HFF-Myc (cell line): ENCODE results near the gene PPP1R3F.
"Not testable (repeated sequence)": the region's sequence is repeated elsewhere in the genome, so short reads cannot be mapped to it uniquely, and the experiment has no call there.

Source experiments
- DNase-seq: peaks from one replicate; pipeline ENCODE4 v3.0.0-alpha.2; 2011; ENCODE audit warnings: low read depth; ENCODE audit errors: extremely low read depth
- H3K4me3 ChIP-seq: replicated peaks from 2 replicates; pipeline ENCODE4 v1.5.1; 2011; ENCODE audit warnings: low read depth, mild to moderate bottlenecking, control low read depth, low read length
- TF ChIP-seq, protein P1 (sequence below): IDR thresholded peaks from 2 replicates; pipeline ENCODE4 v1.5.1; 2012; ENCODE audit warnings: mild to moderate bottlenecking, low read depth, low read length, control low read depth; ENCODE audit errors: missing control alignments

The PPP1R3F gene

GRCh38 chrX:49290215-49290614 lies 20.6 kb downstream of the PPP1R3F start:
- no peak for DNase-seq
- TF ChIP-seq, protein P1, sequence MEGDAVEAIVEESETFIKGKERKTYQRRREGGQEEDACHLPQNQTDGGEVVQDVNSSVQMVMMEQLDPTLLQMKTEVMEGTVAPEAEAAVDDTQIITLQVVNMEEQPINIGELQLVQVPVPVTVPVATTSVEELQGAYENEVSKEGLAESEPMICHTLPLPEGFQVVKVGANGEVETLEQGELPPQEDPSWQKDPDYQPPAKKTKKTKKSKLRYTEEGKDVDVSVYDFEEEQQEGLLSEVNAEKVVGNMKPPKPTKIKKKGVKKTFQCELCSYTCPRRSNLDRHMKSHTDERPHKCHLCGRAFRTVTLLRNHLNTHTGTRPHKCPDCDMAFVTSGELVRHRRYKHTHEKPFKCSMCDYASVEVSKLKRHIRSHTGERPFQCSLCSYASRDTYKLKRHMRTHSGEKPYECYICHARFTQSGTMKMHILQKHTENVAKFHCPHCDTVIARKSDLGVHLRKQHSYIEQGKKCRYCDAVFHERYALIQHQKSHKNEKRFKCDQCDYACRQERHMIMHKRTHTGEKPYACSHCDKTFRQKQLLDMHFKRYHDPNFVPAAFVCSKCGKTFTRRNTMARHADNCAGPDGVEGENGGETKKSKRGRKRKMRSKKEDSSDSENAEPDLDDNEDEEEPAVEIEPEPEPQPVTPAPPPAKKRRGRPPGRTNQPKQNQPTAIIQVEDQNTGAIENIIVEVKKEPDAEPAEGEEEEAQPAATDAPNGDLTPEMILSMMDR = no peak
- no peak overlapping the region for H3K4me3 ChIP-seq

DNA sequence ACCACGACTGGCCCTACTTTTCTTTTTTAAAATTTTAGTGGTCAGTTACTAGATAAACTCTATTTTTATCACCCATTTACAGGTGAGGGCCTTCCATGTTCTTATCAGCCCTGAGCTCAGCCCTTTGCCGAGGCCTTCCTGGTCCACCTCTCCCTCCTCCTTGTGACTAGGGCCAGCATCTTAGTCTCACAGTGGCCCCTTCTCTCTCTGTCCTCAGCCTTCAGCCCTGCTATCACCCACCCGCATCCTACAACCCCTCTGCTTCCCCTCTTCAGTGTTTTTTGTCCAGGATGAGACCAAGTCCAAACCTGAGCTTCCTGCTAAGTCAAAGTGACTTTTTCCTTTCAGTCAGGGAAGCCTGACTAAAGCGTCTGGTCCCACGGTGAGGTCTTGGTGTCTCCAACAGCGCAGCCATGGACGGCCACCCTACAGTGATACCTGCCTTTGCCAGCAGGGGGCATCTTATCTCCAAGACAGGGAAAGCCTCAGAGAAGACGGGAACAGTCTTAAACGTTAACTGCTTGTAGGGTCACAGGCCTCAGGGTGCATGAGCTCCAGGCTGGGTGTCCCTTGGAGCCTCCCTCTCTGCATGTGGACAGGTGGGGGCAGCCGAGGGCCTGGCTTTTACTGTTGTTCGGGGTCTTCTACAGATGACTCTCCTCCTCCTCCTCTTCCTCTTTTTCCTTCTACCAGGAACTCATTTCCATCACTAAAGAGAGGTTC lies 22.2 kb downstream of the PPP1R3F start:
- H3K4me3 ChIP-seq = no peak overlapping the region
- TF ChIP-seq, protein P1 = peak; percentile 66
- DNase-seq = peak; percentile 15

GRCh38 chrX:49292400-49293362 lies 23.1 kb downstream of the PPP1R3F start:
- no peak overlapping the region for H3K4me3 ChIP-seq
- DNase-seq = no peak
- TF ChIP-seq, protein P1 = no peak

DNA sequence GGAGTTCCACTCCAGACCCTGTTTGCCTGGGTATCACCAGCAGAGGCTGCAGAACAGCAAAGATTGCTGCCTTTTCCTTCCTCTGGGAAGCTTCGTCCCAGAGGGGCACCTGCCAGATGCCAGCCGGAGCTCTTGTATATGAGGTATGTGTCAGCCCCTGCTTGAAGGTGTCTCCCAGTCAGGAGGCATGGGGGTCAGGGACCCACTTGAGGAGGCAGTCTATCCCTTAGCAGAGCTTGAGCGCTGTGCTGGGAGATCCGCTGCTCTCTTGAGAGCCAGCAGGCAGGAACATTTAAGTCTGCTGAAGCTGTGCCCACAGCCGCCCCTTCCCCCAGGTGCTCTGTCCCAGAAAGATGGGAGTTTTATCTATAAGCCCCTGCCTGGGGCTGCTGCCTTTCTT lies 29.7 kb downstream of the PPP1R3F start:
- not testable (repeated sequence) for DNase-seq, H3K4me3 ChIP-seq

GRCh38 chrX:49300703-49301102 lies 31.1 kb downstream of the PPP1R3F start:
- no peak overlapping the region for H3K4me3 ChIP-seq

GRCh38 chrX:49303346-49303745 lies 33.8 kb downstream of the PPP1R3F start, which contains the start of gene GAGE10:
GAGE10 (plus strand) TSS chrX:49303646; CDS start chrX:49304860, 1,214 bp downstream.
- TF ChIP-seq, protein P1 = no peak
- no peak within 1 kb of the TSS for H3K4me3 ChIP-seq
- DNase-seq = no peak

More at GRCh38 chrX:49300703-49301102, 31.1 kb downstream of the PPP1R3F start:
- TF ChIP-seq, protein P1 = no peak
- DNase-seq = no peak

DNA sequence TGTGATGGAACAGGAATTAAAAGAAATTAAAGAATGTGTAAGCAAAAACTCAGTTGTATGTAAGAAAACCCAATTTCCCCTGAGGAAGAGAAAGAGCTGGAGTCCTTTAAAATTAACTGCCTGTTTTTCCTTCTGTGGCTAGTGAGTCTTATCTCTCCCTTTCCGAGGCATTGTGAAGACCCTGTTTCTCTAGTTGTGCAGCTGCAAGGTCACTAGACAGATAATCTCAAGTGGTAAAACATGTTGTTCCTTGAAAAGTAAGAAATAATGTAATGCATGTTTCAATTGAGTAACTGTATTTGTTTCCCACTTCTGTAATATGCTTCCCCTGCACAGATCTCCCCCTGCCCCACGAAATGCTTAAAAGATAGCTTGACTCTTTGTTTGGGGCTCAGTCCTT lies 38.2 kb downstream of the PPP1R3F start:
- not testable (repeated sequence) for H3K4me3 ChIP-seq, DNase-seq
